GM18868 (cell line): ENCODE results near the gene ANTXR1.
A peak's percentile ranks its signal among the peaks of the same experiment; 100 is the strongest.

ENCODE experiments used
- ATAC-seq: cut with Tn5 transposase; IDR thresholded peaks from one replicate; pipeline ENCODE4 v1.9.1; 2021; ENCODE audit warnings: mild to moderate bottlenecking, moderate library complexity; ENCODE audit not compliant: unreplicated experiment

ANTXR1 gene

GRCh38 chr2:69003731-69004130, 9.2 kb upstream of the ANTXR1 start:
- ATAC-seq: no peak

- ATAC-seq: no peak
These were observed 5.8 kb upstream of the ANTXR1 start for GRCh38 chr2:69007169-69007568.

GRCh38 chr2:69007603-69008002, 5.4 kb upstream of the ANTXR1 start:
- ATAC-seq: no peak

DNA sequence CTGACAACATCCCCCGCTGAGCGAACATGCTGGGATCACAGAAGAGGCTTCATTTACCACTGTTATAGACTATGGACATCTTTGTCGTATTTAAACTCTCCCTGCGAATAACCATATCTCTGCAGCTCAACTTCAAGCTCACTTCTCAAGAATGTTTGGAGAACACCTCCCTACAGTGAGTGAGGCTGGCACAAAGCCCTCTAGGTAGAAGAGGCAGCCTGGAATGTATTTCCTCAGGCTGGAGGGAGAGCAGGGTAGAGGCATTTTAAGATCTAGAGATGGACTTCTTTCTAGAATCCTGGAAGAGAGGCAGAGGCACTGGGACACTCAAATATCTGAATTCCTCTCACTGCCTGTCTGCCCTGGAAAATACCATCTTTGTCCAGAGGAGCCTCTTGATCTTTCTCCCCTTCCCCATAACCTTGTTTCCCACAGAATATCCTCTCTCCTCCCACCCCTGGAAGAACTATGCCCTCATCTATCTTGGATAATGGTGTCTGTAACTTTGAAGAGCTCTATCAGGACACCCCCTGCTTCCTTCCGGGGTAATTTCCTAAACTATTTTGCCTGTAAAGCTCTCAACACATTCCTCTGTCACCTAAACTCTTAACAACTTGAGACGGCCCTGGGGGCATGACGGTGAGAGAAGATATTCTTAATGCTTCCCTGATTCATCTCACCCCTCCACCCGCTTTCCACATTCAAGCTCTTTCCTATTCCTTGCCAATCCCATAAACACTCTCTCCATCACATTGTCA, 2.4 kb upstream of the ANTXR1 start:
- no peak for ATAC-seq

- ATAC-seq: no peak
These were observed 1.3 kb upstream of the ANTXR1 start for GRCh38 chr2:69011611-69012157.

GRCh38 chr2:69012310-69013141, 453 bp upstream of the ANTXR1 start:
- peak; percentile 58 for ATAC-seq

- ATAC-seq: no peak
These were observed 1.2 kb downstream of the ANTXR1 start for GRCh38 chr2:69013840-69014821.

DNA sequence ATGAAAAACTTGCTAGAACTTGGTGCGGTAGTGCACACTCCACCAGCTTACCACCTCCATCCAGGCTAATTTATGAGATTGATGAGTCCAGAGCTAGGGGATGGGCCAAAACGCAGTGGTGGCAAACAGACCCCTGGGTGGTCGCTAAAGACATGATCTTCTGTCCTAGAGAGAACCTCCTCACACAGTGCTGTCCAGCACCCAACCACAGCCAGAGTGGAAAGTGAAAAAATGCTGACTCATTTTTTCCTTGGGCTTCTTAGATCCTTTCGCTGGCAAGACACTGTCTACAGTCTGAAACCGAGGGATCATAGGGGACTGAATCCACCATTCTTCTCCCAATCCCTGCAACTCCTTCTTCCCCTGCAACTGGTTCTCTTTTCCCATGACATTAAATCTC, 4.1 kb downstream of the ANTXR1 start:
- no peak for ATAC-seq

GRCh38 chr2:69017835-69018234, 4.9 kb downstream of the ANTXR1 start:
- ATAC-seq: no peak

GRCh38 chr2:69018678-69019095, 5.7 kb downstream of the ANTXR1 start:
- no peak for ATAC-seq

DNA sequence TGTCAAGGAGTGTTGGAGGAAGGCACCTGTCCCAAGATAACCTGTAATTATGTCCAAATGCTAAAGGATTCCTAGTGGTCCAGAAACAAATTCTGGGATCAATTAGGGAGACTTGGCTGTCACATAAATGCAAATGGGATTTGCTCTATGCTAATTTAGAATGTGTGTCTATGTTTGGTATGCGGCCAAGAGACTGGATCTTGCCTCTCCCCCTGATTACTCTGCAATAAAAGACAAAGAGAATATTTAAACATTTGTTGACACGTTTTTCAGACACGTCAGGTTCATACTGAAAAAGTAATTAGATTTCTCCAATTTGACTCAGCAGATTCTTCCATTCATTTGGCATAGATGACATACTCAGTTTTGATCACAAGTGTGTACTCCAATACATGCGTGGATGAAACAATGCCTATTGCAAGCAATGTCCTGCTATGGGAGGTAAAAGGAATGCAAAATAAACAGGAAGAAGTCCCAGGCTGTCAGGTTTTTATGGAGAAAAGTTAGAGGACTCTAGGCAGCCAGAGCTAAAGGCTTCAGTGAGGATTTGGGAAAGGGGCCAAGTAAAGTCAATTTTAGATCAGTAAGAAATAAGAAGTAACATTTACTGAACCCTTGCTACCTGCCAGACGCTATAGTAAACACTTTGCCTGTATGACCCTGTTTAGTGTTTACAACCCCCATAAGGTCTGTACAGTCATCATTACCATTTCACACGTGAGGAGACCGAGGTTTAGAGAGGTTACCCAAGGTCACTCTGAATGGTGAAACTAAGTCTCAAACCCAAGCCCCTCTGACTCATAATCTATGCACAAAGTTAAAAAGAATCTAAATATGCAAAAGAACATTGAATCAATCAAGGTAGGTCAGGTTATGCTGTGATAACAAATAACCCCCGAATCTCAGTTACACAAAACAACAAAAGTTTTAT, 7.8 kb downstream of the ANTXR1 start:
- ATAC-seq: no peak

DNA sequence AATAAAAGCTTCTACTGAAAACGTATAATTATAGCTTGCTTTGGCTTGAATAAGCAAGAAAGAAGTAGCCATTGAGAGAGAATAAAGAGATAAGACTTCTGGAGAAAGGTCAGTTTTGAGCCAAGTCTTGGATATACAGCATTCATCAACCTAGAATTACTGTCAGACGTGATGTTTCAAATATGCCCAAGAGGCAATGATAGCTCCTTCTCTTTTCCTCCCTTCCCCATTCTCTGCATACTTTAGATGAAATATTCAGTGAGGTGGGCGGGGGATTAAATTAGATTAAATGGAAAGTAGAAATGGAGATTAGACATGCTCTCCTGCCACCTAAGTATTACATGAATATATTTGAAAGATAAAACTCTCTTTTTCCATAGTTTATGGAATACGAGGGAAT, 8.7 kb downstream of the ANTXR1 start:
- ATAC-seq: no peak

GRCh38 chr2:69022548-69022947, 9.6 kb downstream of the ANTXR1 start:
- no peak for ATAC-seq

GRCh38 chr2:69023236-69023635, 10.3 kb downstream of the ANTXR1 start:
- ATAC-seq: no peak

DNA sequence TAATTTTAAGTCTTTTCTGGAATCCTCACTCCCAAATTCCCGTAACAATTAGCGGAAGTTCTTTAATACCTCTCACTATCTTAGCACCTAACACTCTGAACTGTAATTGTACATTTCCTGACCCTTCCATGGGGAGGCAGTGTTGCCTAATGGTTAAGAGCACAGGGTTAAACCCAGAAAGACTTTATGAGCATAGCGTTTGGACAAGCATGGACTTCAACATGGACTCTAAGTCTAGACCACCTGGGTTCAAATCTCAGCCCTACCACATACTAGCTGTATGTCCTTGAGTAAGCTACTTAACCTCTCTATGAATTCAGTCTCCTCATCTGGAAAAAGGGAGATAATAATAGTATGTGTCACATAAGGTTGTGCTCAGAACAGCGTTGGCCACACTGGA, 13.0 kb downstream of the ANTXR1 start:
- no peak for ATAC-seq

GRCh38 chr2:69026691-69027459, 13.9 kb downstream of the ANTXR1 start:
- ATAC-seq: no peak

- no peak for ATAC-seq
These were observed 17.9 kb downstream of the ANTXR1 start for GRCh38 chr2:69030800-69031428.

DNA sequence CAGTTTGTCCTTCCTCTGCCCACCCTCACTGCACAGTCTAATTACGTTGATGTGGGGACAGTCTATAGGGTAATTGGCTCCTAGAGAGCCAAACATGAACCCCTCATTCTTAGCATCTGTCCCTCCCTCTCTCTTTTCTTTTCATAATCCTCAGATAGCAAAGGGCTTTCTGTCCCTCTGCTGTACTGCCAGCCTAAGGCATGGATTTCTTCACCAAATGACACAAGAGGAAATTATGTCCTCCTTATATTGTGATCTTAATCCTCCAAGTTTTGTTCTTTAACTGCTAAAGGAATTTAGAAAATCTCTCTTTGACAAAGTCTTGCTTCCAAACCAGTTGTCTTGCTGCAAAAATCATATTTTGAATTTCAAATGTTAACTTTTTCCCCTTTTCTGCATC, 18.5 kb downstream of the ANTXR1 start:
- ATAC-seq: no peak
